NCI-H69 (cell line): ENCODE measurements around the gene TMEM190.

Experiments used
- DNase-seq: peaks from one replicate; lab custom pipeline; 2025; lab: John Stamatoyannopoulos, UW

Gene TMEM190

GRCh38 chr19:55352040-55352439, 24.6 kb upstream of the TMEM190 start:
- no peak for DNase-seq

GRCh38 chr19:55352549-55353145, 24.0 kb upstream of the TMEM190 start:
- DNase-seq: no peak

GRCh38 chr19:55353356-55353802, 23.2 kb upstream of the TMEM190 start:
- DNase-seq: peak; percentile 39

GRCh38 chr19:55353803-55354697, 22.6 kb upstream of the TMEM190 start:
- peak; percentile 68 for DNase-seq

GRCh38 chr19:55354698-55355212, 21.9 kb upstream of the TMEM190 start, which contains the start of gene COX6B2:
COX6B2 (minus strand) TSS chr19:55354719; CDS start chr19:55354521, 198 bp downstream.
- DNase-seq: peak; percentile 44

GRCh38 chr19:55355213-55355821, 21.3 kb upstream of the TMEM190 start:
- DNase-seq: peak; percentile 78

- DNase-seq: no peak
These were observed 18.1 kb upstream of the TMEM190 start for GRCh38 chr19:55358493-55358892.

GRCh38 chr19:55358943-55359908, 17.4 kb upstream of the TMEM190 start:
- peak; percentile 93 for DNase-seq

GRCh38 chr19:55360902-55361301, 15.7 kb upstream of the TMEM190 start:
- DNase-seq: no peak

GRCh38 chr19:55362174-55362989, 14.2 kb upstream of the TMEM190 start:
- no peak for DNase-seq

- DNase-seq: no peak
These were observed 13.5 kb upstream of the TMEM190 start, which contains the start of gene GARIN5B for GRCh38 chr19:55362990-55363716. GARIN5B (minus strand) TSS chr19:55363260; CDS start chr19:55363066, 194 bp downstream.

GRCh38 chr19:55365245-55365644, 11.4 kb upstream of the TMEM190 start:
- no peak for DNase-seq

GRCh38 chr19:55365964-55366363, 10.7 kb upstream of the TMEM190 start:
- DNase-seq: no peak

- DNase-seq: no peak
These were observed 9.8 kb upstream of the TMEM190 start for GRCh38 chr19:55366790-55367189.

GRCh38 chr19:55368106-55368505, 8.5 kb upstream of the TMEM190 start:
- DNase-seq: no peak

GRCh38 chr19:55368701-55369563, 7.7 kb upstream of the TMEM190 start:
- peak; percentile 50 for DNase-seq

GRCh38 chr19:55369653-55370304, 6.8 kb upstream of the TMEM190 start:
- DNase-seq: peak; percentile 81
